ENCODE results near the gene CALN1.

DNA sequence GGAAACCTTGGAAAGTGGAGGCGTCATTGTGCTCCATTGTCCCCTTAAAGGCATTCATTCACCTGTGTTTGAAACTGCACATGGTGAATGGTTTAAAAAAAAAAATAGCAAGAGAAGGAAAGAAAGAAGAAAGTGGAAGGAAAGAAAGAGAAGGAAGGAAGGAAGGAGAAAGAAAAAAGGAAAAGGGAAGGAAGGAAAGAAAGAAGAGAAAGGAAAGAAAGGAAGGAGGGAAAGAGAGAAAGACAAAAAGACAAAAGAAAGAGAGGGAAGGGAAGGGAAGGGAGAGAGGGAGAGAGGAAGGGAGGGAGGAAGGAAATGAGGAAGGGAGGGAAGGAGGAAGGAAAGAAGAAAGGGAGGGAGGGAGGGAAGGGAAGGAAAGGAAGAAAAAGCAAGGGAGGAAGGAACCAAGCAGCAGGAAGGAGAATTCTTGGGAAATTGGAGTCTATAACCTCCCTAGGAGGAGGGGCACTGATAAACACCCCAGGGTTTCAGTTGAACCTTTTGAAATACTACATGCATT is 66.9 kb downstream of the CALN1 start:
- TF ChIP-seq, protein P1, sequence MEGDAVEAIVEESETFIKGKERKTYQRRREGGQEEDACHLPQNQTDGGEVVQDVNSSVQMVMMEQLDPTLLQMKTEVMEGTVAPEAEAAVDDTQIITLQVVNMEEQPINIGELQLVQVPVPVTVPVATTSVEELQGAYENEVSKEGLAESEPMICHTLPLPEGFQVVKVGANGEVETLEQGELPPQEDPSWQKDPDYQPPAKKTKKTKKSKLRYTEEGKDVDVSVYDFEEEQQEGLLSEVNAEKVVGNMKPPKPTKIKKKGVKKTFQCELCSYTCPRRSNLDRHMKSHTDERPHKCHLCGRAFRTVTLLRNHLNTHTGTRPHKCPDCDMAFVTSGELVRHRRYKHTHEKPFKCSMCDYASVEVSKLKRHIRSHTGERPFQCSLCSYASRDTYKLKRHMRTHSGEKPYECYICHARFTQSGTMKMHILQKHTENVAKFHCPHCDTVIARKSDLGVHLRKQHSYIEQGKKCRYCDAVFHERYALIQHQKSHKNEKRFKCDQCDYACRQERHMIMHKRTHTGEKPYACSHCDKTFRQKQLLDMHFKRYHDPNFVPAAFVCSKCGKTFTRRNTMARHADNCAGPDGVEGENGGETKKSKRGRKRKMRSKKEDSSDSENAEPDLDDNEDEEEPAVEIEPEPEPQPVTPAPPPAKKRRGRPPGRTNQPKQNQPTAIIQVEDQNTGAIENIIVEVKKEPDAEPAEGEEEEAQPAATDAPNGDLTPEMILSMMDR (IDR thresholded peaks at IDR 0.05; ENCODE audit: low read length), result no peak
- TF ChIP-seq EZH2 (optimal IDR thresholded peaks at IDR 0.05; ENCODE audit: low read depth, low read length) (no peak), EZH2phosphoT487 (IDR thresholded peaks at IDR 0.05; ENCODE audit: low read length) (no peak)
